ENCODE measurements around the gene AHDC1.

GRCh38 chr1:27644369-27645070 is 40.6 kb upstream of the AHDC1 start:
- TF ChIP-seq NFYB (CRISPR knock-in tag; conservative IDR thresholded peaks at IDR 0.05; ENCODE audit: low read depth): no peak
- no peak for TF ChIP-seq ZNF671 (CRISPR knock-in tag; IDR thresholded peaks at IDR 0.05)
- TF ChIP-seq TCF7 (CRISPR knock-in tag; IDR thresholded peaks at IDR 0.05; ENCODE audit: low read depth): no peak
- TF ChIP-seq, protein P1, sequence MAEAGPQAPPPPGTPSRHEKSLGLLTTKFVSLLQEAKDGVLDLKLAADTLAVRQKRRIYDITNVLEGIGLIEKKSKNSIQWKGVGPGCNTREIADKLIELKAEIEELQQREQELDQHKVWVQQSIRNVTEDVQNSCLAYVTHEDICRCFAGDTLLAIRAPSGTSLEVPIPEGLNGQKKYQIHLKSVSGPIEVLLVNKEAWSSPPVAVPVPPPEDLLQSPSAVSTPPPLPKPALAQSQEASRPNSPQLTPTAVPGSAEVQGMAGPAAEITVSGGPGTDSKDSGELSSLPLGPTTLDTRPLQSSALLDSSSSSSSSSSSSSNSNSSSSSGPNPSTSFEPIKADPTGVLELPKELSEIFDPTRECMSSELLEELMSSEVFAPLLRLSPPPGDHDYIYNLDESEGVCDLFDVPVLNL (CRISPR knock-in tag; IDR thresholded peaks at IDR 0.05; ENCODE audit: borderline replicate concordance, low read depth): no peak
- TF ChIP-seq, protein P2, sequence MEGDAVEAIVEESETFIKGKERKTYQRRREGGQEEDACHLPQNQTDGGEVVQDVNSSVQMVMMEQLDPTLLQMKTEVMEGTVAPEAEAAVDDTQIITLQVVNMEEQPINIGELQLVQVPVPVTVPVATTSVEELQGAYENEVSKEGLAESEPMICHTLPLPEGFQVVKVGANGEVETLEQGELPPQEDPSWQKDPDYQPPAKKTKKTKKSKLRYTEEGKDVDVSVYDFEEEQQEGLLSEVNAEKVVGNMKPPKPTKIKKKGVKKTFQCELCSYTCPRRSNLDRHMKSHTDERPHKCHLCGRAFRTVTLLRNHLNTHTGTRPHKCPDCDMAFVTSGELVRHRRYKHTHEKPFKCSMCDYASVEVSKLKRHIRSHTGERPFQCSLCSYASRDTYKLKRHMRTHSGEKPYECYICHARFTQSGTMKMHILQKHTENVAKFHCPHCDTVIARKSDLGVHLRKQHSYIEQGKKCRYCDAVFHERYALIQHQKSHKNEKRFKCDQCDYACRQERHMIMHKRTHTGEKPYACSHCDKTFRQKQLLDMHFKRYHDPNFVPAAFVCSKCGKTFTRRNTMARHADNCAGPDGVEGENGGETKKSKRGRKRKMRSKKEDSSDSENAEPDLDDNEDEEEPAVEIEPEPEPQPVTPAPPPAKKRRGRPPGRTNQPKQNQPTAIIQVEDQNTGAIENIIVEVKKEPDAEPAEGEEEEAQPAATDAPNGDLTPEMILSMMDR (IDR thresholded peaks at IDR 0.05): no peak; the same call in 1 of the 2 replicates
- no peak for TF ChIP-seq NR3C1 (CRISPR knock-in tag; conservative IDR thresholded peaks at IDR 0.05; ENCODE audit: low read depth)
- no peak for TF ChIP-seq CREB1 (CRISPR knock-in tag; IDR thresholded peaks at IDR 0.05)

Measured in WTC11 (cell line).